GM19043 (cell line): ENCODE results near the gene MARCHF5.
"Not testable (repeated sequence)": the region's sequence is repeated elsewhere in the genome, so short reads cannot be mapped to it uniquely, and the experiment has no call there.

Experiments used
- ATAC-seq: cut with Tn5 transposase; IDR thresholded peaks from one replicate; pipeline ENCODE4 v1.9.1; 2021; ENCODE audit warnings: low read depth; ENCODE audit not compliant: unreplicated experiment

The MARCHF5 gene

DNA sequence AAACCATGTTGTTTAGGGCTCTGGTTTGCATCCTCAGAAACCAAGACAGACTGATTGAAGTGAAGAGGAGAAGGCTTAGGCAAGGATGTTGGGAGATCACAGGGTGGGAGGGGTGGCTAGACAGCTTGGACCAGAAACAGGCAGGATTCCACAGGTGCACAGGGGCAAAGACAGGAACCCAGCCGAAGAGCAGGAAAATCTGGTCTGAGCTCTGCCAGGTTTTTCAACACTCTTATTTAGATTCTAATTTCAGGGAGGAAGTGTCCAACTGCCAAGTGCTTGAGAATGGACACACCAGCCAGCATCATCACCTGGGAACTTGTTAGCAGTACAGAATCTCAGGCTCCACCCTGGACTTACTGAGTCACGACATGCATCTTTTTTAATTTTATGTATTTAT lies 93.8 kb downstream of the MARCHF5 start:
- ATAC-seq, result no peak

DNA sequence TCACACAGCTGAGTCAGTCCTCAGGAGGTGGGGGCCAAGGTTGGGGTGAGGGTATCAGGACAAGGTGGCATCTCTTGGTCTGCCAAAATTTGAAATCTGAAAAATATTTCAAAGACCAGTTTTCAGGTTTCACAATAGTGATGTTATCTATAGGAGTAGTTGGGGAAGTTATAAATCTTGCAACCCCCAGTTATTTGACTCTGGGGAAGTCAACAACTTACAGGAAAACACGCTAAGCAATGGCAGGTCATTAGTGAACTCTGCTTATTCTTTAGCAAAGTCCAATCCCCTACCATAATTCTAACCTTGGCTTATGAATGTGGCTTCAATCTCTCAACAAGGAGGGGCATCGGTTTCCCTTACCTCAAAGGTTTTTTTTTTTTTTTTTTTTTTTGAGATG lies 94.9 kb downstream of the MARCHF5 start:
- ATAC-seq, result no peak

DNA sequence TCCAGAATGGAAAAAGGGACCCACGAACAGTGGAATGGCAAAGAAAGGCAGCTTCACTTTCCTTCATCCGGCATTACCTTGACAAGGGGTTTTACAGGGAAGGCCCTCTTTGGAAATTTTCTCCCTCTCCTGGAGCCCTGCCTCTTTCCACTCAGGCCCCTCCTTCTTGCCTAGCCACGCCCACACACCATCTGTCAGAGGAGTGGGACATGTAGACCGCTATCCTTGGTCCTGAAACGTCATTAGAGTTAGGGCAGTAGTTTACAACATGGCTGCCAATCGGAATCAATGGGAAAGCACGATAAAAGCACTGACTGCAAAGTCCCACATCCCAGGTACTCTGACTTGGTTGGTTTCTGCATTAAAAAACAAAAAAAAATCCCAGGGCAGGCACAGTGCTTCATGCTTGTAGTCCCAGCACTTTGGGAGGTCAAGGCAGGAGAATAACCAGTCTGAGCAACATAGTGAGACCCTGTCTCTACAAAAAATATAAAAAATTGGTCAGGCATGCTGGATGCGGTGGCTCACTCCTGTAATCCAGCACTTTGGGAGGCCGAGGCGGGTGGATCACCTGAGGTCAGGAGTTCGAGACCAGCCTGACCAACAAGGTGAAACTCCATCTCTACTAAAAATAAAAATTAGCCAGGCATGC lies 96.4 kb downstream of the MARCHF5 start:
- no peak for ATAC-seq

DNA sequence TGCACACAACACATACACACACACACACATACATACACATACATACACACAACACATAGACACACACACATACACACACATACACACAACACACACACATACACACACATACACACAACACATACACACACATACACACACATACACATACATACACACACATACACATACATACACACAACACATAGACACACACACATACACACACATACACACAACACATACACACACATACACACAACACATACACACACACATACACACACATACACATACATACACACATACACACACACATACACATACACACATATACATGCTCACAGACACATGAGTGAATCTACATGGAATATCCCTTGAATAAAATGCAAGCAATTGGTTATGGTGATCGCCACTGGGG lies 102.2 kb downstream of the MARCHF5 start:
- not testable (repeated sequence) for ATAC-seq

DNA sequence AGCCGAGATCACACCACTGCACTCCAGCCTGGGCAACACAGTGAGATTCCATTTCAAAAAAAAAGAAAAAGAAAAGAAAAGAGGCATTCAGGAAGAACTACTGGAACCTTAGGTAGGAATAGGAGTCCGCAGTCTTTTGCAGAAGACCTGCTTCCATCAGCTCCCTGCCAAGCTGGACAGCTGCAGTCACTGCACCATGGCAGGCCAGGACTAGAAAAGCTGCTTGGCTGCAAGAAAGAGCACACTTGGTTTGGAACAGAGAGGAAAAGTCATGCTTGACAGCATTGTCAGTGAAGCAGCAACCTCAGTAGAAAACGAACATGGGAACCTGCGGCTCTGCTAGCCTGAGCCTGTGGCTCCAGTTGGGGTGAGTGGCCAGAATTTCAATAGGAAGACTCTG lies 104.3 kb downstream of the MARCHF5 start:
- no peak for ATAC-seq

DNA sequence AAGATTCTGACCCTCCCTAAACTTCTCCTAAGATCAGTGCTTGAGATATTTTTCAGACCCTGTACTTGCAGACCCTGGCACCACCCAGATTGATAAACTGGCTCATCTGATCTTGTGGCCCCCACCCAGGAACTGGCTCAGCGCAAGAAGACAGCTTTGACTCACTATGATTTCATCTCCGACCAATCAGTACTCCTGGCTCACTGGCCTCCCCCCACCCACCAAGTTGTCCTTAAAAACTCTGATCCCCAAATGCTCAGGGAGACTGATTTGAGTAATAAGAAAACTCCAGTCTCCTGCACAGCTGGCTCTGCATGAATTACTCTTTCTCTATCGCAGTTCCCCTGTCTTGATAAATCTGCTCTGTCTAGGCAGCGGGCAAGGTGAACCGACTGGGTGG lies 111.3 kb downstream of the MARCHF5 start:
- ATAC-seq, result not testable (repeated sequence)
